Measurements from ENCODE around the gene R3HDML.

DNA sequence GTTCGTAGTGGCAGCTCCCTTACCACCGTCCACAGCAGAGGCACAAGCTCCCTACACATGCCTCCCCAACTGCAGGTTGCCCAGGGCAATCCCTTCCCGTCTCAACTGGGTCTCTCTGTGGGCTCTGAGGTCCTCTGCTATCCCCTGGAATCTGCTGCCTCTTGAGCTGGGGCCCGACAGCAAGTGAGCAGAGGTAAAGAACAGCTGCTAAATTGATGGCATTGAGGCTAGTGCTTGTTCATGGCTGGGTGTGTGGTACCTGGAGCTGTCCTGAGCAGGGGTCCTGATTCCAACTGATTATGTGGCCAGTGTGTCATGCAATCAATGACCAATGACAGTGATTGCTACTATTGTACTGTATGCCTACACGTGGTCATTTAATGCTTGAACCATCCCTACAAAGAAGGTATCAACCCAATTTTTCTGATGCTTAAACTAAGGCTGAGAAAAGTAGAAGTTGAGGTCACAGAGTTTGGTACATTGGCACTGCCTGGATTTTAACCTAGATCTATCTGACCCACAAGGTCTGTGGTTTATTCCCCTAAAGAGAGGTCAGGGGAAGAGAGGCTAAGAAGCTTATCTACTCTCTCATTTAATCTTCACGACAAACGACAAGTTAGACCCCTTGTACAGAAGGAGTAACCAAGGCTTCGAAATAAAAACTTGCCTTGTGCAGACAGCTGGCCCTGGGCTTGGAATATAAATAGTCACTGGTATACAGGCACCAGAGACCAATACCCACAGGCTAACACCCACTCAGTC lies 59.7 kb downstream of the R3HDML start:
- no peak for TF ChIP-seq POLR2A (IDR thresholded peaks at IDR 0.05; ENCODE audit: low read length)
- no peak for TF ChIP-seq GATA1 (IDR thresholded peaks at IDR 0.05; ENCODE audit: low read depth, low read length)

Data from erythroblast (primary cell).